Activated T-helper 1 cell treated with anti-CD3 and anti-CD28 coated beads, Interleukin-12 subunit alpha, Interleukin-12 subunit beta, Interleukin-2, Interleukin-4 antibody, amounts not matched to agents 30 ng/mL and 10 ng/mL and 1 ng/mL, durations not matched to agents 14 hours and 24 hours and 36 hours (primary cell): Measurements from ENCODE around the gene MICOS13. TPM values are rescaled to one million over a fixed set of nuclear protein-coding genes. Genes with fewer than 3 reads are reported as not detected.

Experiments used
- DNase-seq: peaks from one replicate; pipeline ENCODE4 v3.0.0; 2021; ENCODE audit warnings: low spot score
- H3K27ac Mint-ChIP-seq: one replicate; pipeline ENCODE4 v1.8.0; 2021; ENCODE audit warnings: mild to moderate bottlenecking, mixed read lengths
- H3K27me3 Mint-ChIP-seq: one replicate; pipeline ENCODE4 v1.8.0; 2022; ENCODE audit warnings: mild to moderate bottlenecking, moderate library complexity, mixed read lengths; ENCODE audit not compliant: insufficient read depth
- H3K36me3 Mint-ChIP-seq: one replicate; pipeline ENCODE4 v1.8.0; 2021; ENCODE audit warnings: low read depth, mixed read lengths
- H3K4me1 Mint-ChIP-seq: one replicate; pipeline ENCODE4 v1.8.0; 2021; ENCODE audit warnings: low read depth, mixed read lengths
- H3K4me3 Mint-ChIP-seq: one replicate; pipeline ENCODE4 v1.8.0; 2021; ENCODE audit warnings: mild to moderate bottlenecking, moderate library complexity, mixed read lengths
- H3K9me3 Mint-ChIP-seq: one replicate; pipeline ENCODE4 v1.8.0; 2021; ENCODE audit warnings: mixed read lengths
- intact Hi-C: fragments of 100-400 bp; cut with micrococcal nuclease; formaldehyde crosslinking; loops from one replicate; pipeline ENCODE4 v1.15.1; 2024
- total RNA-seq: library from RNA; stranded (reverse); gene quantifications from 2 replicates; pipeline ENCODE4 v1.2.3, GENCODE V29; 2022

Gene MICOS13
- total RNA-seq, 1 donor from 2014 or later: 60.6 TPM

DNA sequence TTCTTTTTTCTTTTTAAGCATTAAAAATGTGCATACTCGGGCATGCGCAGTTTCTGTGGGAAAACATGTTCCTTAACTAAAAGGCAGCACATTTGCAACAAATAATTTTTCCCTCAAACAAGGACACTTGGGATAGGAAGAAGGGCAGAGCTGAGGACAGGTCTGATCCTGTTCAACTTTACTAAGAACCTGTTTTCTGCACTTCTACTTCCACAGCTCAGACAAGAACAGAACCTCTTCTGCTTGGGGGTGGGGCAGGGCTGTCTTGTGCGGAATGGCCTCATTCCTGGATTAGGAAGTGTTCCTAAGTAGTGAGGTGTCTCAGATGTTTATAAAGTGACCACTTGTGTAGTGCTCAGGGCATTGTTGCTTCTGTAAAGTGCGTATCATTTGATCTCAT is 39.1 kb downstream of the MICOS13 start:
- H3K27me3 Mint-ChIP-seq: no peaks in the 10 kb centered on the region
- DNase-seq: no peak
- peaks cover 39% of the 10 kb centered on the region for H3K36me3 Mint-ChIP-seq
- H3K4me1 Mint-ChIP-seq: peaks cover 5% of the 10 kb centered on the region
- H3K9me3 Mint-ChIP-seq: no peaks in the 10 kb centered on the region
- H3K4me3 Mint-ChIP-seq: no peak overlapping the region
- H3K27ac Mint-ChIP-seq: no peak overlapping the region
- intact Hi-C loops: no loop called here

DNA sequence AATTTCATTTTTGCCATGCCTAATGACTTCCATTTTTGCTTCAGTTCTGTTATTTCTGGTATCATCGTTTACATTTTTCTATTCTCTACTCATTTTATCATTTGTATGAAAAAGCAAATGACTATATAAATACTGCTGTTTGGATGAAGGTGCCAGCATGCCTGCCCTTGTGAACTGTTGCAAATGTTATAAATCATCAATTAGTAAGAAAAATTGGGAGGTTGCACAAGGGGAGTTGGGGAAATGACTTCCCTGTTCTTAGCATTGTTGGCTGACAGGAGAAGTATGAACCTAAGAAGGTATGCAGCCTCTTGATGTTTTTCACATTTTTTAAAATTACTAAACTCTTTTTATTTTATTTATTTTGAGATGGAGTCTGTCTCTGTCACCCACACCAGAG is 42.3 kb downstream of the MICOS13 start:
- H3K4me1 Mint-ChIP-seq: peaks cover 11% of the 10 kb centered on the region
- H3K9me3 Mint-ChIP-seq: no peaks in the 10 kb centered on the region
- peaks cover 27% of the 10 kb centered on the region for H3K36me3 Mint-ChIP-seq
- DNase-seq: no peak
- H3K27me3 Mint-ChIP-seq: no peaks in the 10 kb centered on the region
- H3K27ac Mint-ChIP-seq: no peak overlapping the region
- intact Hi-C loops: no loop called here
- no peak overlapping the region for H3K4me3 Mint-ChIP-seq

DNA sequence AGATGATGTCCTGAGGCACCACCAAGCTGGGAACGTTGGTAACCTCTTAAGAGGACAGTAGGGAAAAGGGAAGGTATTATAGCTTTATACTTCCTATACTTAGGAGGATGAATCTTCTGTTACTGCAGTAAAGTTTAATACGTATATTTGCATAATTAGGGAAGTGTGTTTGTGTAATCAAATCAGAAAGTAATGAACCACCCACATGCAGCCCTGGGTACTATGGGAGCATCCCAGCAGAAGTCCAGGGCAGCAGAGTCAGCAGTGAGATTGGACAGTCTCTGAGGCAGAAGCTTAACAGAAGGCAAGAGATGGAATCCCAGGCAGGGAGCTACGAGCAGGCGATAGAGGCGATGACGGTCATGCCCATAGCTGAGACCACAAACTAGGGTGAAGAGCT is 44.9 kb downstream of the MICOS13 start:
- H3K9me3 Mint-ChIP-seq: no peaks in the 10 kb centered on the region
- H3K4me3 Mint-ChIP-seq: no peak overlapping the region
- no peaks in the 10 kb centered on the region for H3K27me3 Mint-ChIP-seq
- peaks cover 28% of the 10 kb centered on the region for H3K36me3 Mint-ChIP-seq
- DNase-seq: no peak
- H3K27ac Mint-ChIP-seq: no peak overlapping the region
- peaks cover 28% of the 10 kb centered on the region for H3K4me1 Mint-ChIP-seq
- intact Hi-C loops: no loop called here

DNA sequence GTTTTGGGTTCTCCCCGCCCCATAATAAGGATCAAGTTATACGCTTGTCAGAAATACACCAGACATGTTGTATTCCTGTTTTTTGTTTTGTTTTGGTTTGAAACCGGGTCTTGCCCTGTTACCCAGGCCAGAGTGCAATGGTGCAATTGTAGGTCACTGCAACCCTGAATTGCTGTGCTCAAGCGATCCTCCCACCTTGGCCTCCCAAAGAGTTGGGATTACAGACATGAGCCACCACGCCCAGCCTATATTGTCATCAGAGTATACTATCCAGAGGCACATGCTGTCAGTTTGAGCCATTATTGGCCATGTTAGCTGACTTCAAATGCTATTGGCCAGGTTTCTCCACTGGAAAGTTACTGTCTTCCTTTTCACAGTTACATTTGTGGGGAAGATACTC is 47.7 kb downstream of the MICOS13 start:
- Mint-ChIP-seq H3K4me3 (no peak overlapping the region), H3K4me1 (peaks cover 46% of the 10 kb centered on the region), H3K27me3 (no peaks in the 10 kb centered on the region), H3K9me3 (no peaks in the 10 kb centered on the region), H3K27ac (no peak overlapping the region), H3K36me3 (peaks cover 38% of the 10 kb centered on the region)
- intact Hi-C loops: no loop called here
- no peak for DNase-seq

DNA sequence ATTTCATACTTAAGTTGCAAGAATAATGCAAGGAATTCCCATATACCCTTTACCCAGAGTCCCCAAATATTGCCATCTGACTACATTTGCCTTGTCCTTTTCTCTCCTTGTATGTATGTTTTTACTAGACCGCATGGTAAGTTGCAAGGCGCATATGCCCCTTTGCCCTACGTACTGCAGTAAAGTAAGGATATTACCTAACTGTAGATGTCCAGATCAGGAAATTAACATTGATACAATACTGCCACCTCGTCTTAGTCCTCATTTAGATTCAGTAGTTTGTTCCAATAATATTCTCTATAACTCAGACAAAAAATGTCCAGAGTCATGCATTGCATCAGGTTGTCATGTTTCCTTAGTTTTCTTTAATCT is 48.1 kb downstream of the MICOS13 start:
- Mint-ChIP-seq H3K9me3 (no peaks in the 10 kb centered on the region), H3K27me3 (no peaks in the 10 kb centered on the region), H3K4me3 (no peak overlapping the region), H3K36me3 (peaks cover 38% of the 10 kb centered on the region), H3K4me1 (peaks cover 50% of the 10 kb centered on the region), H3K27ac (no peak overlapping the region)
- intact Hi-C loops: no loop called here
- DNase-seq: no peak

DNA sequence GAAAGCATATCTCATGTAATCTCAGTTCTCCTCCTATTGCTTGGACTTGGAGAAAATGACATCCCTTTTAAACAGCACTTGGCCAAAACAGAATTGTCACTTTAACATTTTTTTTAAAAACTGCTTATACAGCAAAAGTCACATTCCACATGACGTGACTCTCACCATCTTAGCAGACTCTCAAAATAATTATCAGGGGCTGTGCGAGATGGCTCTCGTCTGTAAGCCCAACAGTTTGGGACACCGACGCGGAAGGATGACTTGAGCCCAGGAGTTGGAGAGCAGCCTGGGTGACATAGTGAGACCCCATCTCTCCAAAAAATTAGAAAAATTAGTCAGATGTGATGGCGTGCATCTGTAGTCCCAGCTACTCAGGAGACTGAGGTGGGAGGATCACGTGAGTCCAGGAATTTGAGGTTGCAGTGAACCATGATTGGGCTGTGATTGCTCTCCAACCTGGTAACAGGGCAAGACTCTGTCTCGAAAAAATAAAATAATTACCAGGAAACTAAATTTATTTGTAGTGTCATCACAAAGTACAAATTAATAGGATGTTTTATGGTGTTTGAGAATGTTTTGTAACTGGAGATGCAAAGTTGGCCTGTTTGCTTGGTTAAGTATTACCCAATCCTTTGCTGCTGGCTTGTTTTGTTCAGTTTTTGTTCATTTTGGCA is 48.6 kb downstream of the MICOS13 start:
- H3K4me1 Mint-ChIP-seq: peaks cover 51% of the 10 kb centered on the region
- H3K9me3 Mint-ChIP-seq: no peaks in the 10 kb centered on the region
- no peak overlapping the region for H3K4me3 Mint-ChIP-seq
- H3K27me3 Mint-ChIP-seq: no peaks in the 10 kb centered on the region
- DNase-seq: no peak
- no peak overlapping the region for H3K27ac Mint-ChIP-seq
- peaks cover 39% of the 10 kb centered on the region for H3K36me3 Mint-ChIP-seq
- intact Hi-C loops: no loop called here

DNA sequence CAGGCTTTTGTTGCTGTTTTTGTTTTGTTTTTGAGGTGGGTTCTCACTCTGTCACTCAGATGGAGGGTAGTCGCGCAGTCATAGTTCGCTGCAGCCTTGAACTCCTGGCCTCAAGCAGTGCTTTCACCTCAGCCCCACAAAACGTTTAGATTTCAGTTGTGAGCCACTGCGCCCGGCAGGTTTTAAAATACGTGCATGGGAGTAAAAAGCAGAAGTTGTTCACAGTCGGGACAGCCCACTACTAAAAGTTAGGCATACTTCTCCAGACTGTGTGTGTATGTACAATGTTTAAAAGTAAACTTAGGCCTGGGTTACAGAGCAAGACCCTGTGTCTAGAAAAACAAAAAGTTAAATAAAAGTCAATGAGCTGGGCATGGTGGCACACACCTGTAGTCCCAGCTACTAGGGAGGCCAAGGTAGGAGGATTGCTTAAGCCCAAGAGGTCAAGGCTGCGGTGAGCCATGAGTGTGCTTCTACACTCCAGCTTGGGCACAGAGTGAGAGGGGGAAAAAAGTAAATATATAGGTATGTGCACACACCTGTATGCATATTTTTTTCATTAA is 51.3 kb downstream of the MICOS13 start:
- Mint-ChIP-seq H3K4me3 (no peak overlapping the region), H3K27me3 (no peaks in the 10 kb centered on the region), H3K27ac (no peak overlapping the region)

DNA sequence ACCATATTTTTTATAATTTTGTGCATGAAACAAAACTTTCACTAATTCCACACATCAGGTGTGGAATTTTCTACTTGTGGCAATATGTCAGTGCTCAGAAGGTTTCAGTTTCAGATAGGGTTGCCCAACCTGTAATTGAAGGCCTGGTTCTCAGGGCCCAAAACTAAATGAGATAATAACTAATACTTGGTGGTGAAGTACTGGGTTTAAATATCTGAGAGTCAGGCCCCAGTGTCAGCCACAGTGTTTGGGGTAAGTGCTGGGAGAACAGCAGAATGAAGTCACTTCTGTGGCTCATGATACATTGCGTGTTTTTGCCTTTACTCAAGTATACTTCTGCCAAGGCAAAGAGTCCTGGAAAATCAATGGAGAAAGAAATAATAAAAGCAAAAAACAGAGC is 51.9 kb downstream of the MICOS13 start:
- Mint-ChIP-seq H3K4me3 (no peak overlapping the region), H3K36me3 (peaks cover 60% of the 10 kb centered on the region), H3K9me3 (no peaks in the 10 kb centered on the region), H3K27ac (no peak overlapping the region), H3K4me1 (peaks cover 66% of the 10 kb centered on the region), H3K27me3 (no peaks in the 10 kb centered on the region)
- DNase-seq: no peak
- intact Hi-C loops: loop anchor here (10.0 kb wide), 1 partner anchor 796 kb away; the partner anchor contains the start of gene KHSRP

More for the DNA sequence above, 51.3 kb downstream of the MICOS13 start:
- intact Hi-C loops: loop anchor here (10.0 kb wide), 1 partner anchor 796 kb away; the partner anchor contains the start of gene KHSRP
- Mint-ChIP-seq H3K9me3 (no peaks in the 10 kb centered on the region), H3K36me3 (peaks cover 58% of the 10 kb centered on the region), H3K4me1 (peaks cover 66% of the 10 kb centered on the region)
- DNase-seq: no peak

Other genes with a start within 250 kb of the MICOS13 start
- gene ZNRF4, start 225.1 kb downstream of the MICOS13 start, total RNA-seq: not detected in 2 replicates
- gene TINCR, start 112.6 kb downstream of the MICOS13 start, total RNA-seq: 0.39 and 0.75 TPM in 2 replicates
- gene SAFB2, start 57.7 kb downstream of the MICOS13 start, total RNA-seq: 104 and 106 TPM in 2 replicates
- 143 and 146 TPM in 2 replicates for gene SAFB, start 57.4 kb downstream of the MICOS13 start, total RNA-seq
- gene HSD11B1L, start 511 bp upstream of the MICOS13 start, total RNA-seq: 1.9 TPM in 2 replicates
- gene RPL36, start 9.8 kb upstream of the MICOS13 start, total RNA-seq: 1,000 and 1,001 TPM in 2 replicates
- 180 and 186 TPM in 2 replicates for gene LONP1, start 39.6 kb upstream of the MICOS13 start, total RNA-seq
- gene CATSPERD, start 40.1 kb upstream of the MICOS13 start, total RNA-seq: not detected in 2 replicates
- gene PRR22, start 104.2 kb upstream of the MICOS13 start, total RNA-seq: 7.4 and 9.2 TPM in 2 replicates
- 85.9 and 87.1 TPM in 2 replicates for gene DUS3L, start 110.6 kb upstream of the MICOS13 start, total RNA-seq
- 0.23 and 0.44 TPM in 2 replicates for gene NRTN, start 124.6 kb upstream of the MICOS13 start, total RNA-seq
- gene FUT6, start 159.2 kb upstream of the MICOS13 start, total RNA-seq: not detected in 2 replicates
- not detected in 2 replicates for gene FUT3, start 170.9 kb upstream of the MICOS13 start, total RNA-seq
- gene FUT5, start 190.0 kb upstream of the MICOS13 start, total RNA-seq: not detected in 2 replicates
- gene NDUFA11, start 223.3 kb upstream of the MICOS13 start, total RNA-seq: 230 and 243 TPM in 2 replicates
- 3.5 and 4.2 TPM in 2 replicates for gene VMAC, start 224.4 kb upstream of the MICOS13 start, total RNA-seq
- 3.4 and 3.6 TPM in 2 replicates for gene CAPS, start 233.7 kb upstream of the MICOS13 start, total RNA-seq